RKO (cell line): Measurements from ENCODE around the gene SESN2.
A peak's percentile ranks its signal among the peaks of the same experiment; 100 is the strongest.
"Not testable (repeated sequence)": the region's sequence is repeated elsewhere in the genome, so short reads cannot be mapped to it uniquely, and the experiment has no call there.

Source experiments
- DNase-seq: peaks from one replicate; pipeline ENCODE4 v3.0.0-alpha.2; 2016; ENCODE audit warnings: low spot score

SESN2 gene

DNA sequence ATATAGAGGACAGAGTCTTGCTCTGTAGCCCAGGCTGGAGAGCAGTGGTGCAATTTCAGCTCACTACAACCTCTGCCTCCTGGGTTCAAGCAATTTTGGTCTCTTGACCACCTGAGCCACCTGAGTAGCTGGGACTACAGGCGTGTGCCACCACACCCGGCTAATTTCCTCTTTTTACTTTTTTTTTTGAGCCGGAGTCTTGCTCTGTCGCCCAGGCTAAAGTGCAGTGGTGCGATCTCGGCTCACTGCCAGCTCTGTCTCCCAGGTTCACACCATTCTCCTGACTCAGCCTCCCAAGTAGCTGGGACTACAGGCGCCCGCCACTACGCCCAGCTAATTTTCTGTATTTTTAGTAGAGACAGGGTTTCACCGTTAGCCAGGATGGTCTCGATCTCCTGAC lies 68.1 kb downstream of the SESN2 start:
- not testable (repeated sequence) for DNase-seq

DNA sequence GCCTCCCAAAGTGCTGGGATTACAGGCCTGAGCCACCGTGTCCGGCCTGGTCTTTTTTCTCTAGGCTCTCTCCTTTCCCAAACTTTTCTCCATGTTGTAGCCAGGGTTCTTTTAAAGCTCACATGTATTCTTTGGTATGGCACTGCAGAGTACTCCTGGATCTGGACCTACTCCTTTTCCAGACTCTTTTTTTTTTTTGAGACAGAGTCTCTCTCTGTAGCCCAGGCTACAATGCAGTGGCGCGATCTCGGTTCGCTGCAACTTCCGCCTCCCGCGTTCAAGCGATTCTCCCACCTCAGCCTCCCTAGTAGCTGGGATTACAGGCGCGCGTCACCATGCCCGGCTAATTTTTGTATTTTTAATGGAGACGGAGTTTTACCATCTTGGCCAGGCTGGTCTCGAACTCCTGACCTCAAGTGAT lies 68.9 kb downstream of the SESN2 start:
- DNase-seq = no peak

DNA sequence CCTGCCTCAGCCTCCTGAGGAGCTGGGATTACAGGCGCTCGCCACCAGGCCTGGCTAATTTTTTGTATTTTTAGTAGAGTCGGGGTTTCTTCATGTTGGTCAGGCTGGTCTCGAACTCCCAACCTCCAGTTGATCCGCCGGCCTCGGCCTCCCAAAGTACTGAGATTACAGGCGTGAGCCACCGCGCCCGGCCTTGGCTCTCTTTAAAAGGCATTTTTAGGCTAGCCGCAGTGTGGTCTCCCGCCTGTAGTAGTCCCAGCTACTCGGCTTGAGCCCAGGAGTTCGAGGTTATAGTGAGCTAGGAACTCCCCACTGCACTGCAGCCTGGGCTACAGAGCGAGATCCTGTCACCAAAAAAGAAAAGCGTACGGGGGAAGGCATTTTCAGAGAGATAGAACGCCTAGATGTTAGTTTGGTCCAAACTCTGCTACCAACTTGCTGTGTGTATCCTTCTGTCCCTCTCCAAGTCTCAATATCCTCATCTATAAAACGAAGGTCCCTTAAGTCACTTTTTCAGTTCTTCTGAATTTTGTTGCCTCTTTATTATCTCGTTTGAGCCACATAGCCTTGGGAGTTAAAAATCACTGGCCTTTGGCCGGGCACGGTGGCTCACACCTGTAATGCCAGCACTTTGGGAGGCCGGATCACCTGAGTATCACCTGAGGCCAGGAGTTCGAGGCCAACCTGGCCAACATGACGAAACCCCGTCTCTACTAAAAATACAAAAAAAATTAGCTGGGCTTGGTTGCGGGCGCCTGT lies 70.3 kb downstream of the SESN2 start:
- peak; percentile 70 for DNase-seq
